ENCODE measurements around the gene DLG4.

Gene DLG4

GRCh38 chr17:7235693-7236665, 16.3 kb upstream of the DLG4 start:
- in situ Hi-C loops (cut with MboI; ENCODE audit: low pct_unique_long_range_greater_than_20kb, low sequenced_read_pairs) = no loop called here
- no peak for DNase-seq

DNA sequence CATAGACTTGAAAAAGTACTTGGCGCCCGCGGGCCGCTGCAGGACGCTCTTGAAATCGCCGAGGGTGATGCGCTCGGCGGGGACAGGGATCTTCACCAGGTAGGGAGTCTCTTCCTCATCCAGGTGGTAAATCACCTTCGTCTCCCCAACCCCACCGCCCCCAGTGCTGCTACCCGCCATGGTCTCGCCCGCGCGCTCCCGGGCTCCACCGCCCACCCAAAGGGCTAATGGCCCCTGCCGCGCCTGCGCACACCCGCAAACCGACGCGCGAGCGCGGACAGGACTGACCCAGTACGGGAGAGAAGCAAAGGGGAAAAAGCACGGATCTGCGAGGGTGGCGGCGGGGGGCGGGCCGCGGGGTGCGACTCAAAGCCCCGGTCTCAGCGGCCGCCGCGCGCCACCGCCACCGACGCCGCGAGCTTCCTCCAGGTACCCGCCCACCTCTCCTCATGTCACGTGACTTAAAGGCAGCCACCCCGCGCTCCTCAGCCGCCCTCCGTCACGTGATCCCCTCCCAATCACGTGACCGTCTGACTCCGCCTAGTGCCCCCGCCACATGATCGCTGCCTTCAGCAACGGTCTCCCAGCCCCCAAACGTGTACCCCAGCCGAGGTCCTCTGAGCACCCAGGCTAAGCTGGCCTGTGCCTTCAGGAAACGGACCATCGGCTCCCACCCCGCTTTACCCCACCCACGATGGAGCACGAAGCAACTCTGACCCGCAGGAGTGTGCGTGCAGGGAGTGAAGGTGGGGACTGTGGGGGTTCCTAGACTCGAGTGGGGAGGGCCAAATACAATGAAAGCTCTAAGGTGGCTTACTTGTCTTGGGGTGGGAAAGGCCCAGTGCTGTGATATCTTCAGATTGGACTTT, 14.7 kb upstream of the DLG4 start, which contains the start of gene DVL2:
DVL2 (minus strand) TSS at position 435 of the 869 bp plus-strand sequence; CDS start at position 180, 255 bp downstream.
- in situ Hi-C loops (cut with MboI; ENCODE audit: low pct_unique_long_range_greater_than_20kb, low sequenced_read_pairs) = no loop called here
- DNase-seq = peak; percentile 97

GRCh38 chr17:7233701-7234082, 14.1 kb upstream of the DLG4 start:
- in situ Hi-C loops (cut with MboI; ENCODE audit: low pct_unique_long_range_greater_than_20kb, low sequenced_read_pairs) = no loop called here
- DNase-seq = no peak

GRCh38 chr17:7232114-7232513, 12.5 kb upstream of the DLG4 start:
- in situ Hi-C loops (cut with MboI; ENCODE audit: low pct_unique_long_range_greater_than_20kb, low sequenced_read_pairs) = no loop called here
- DNase-seq = no peak

- no peak for DNase-seq
- in situ Hi-C loops (cut with MboI; ENCODE audit: low pct_unique_long_range_greater_than_20kb, low sequenced_read_pairs) = no loop called here
Observed at GRCh38 chr17:7229504-7229903, 9.9 kb upstream of the DLG4 start.

DNA sequence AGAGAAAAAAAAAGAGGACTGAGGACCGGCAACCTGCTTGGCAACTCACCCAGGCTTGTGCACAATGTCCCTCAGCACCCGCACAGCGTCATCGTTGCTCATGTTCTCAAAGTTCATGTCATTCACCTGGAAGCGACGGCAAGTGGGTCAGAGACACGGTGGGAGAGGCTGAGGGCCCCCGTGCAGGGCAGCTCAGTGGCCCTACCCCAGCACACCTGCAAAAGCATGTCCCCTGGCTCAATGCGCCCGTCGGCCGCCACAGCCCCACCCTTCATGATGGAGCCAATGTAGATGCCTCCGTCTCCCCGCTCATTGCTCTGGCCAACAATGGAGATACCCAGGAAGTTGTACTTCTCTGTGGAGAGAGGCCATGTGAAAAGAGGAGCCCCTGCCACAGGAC, 9.3 kb upstream of the DLG4 start:
- no peak for DNase-seq
- in situ Hi-C loops (cut with MboI; ENCODE audit: low pct_unique_long_range_greater_than_20kb, low sequenced_read_pairs) = no loop called here

- no peak for DNase-seq
- in situ Hi-C loops (cut with MboI; ENCODE audit: low pct_unique_long_range_greater_than_20kb, low sequenced_read_pairs) = no loop called here
Observed at GRCh38 chr17:7226721-7227710, 7.4 kb upstream of the DLG4 start.

DNA sequence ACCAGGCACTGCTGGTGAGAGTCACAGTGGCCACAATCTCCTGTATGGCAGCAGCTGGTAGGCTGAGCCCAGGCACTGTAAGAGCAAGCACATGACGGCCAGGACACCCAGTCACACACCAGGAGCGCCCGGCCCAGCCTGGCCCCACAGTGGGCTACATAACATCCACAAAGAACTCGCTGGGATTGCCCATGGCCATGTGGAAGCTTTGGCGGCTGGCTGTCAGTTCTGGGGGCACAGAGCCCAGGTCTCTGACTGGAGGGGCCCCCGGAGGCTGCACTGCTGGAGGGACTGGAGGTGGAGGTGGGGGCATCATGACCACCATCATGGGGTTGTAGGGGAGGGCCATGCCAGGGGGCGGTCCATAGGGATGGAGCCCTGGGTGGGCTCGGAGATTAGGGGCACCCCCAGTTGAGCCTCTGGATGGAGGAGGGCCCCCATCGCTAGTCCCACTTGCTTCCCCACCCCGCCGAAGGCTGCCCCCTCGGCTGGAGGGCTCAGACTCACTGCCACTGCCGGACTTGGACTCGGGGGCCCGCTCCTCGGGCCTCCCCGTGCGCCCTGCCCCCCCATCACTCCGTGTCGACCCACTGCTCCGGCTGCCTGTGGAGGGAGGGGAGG, 6.2 kb upstream of the DLG4 start:
- DNase-seq = no peak
- in situ Hi-C loops (cut with MboI; ENCODE audit: low pct_unique_long_range_greater_than_20kb, low sequenced_read_pairs) = no loop called here

- no peak for DNase-seq
- in situ Hi-C loops (cut with MboI; ENCODE audit: low pct_unique_long_range_greater_than_20kb, low sequenced_read_pairs) = no loop called here
Observed at GRCh38 chr17:7224661-7225111, 5.0 kb upstream of the DLG4 start.

- no peak for DNase-seq
- in situ Hi-C loops (cut with MboI; ENCODE audit: low pct_unique_long_range_greater_than_20kb, low sequenced_read_pairs) = no loop called here
Observed at GRCh38 chr17:7224110-7224509, 4.5 kb upstream of the DLG4 start.

GRCh38 chr17:7223375-7223774, 3.7 kb upstream of the DLG4 start:
- DNase-seq = no peak
- in situ Hi-C loops (cut with MboI; ENCODE audit: low pct_unique_long_range_greater_than_20kb, low sequenced_read_pairs) = no loop called here

DNA sequence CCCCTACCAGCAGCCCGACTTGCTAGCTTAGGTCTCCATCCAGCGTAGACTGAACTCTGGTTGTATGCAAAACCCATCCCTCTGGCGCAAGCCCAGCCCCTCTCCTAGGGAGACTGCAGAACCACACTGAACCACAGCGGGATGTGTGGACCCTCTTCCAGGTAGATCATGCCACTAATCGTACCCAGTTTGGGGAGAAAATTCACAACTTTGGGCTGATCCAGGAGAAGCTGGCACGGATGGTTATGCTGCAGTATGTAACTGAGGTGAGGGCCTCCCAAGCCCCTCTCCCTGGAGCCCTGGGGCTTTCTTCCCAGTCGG, 3.3 kb upstream of the DLG4 start:
- in situ Hi-C loops (cut with MboI; ENCODE audit: low pct_unique_long_range_greater_than_20kb, low sequenced_read_pairs) = no loop called here
- DNase-seq = no peak

GRCh38 chr17:7222093-7222971, 2.7 kb upstream of the DLG4 start:
- in situ Hi-C loops (cut with MboI; ENCODE audit: low pct_unique_long_range_greater_than_20kb, low sequenced_read_pairs) = no loop called here

GRCh38 chr17:7221278-7222092, 1.8 kb upstream of the DLG4 start:
- no peak for DNase-seq
- in situ Hi-C loops (cut with MboI; ENCODE audit: low pct_unique_long_range_greater_than_20kb, low sequenced_read_pairs) = no loop called here

More at GRCh38 chr17:7222093-7222971, 2.7 kb upstream of the DLG4 start:
- DNase-seq = no peak

DNA sequence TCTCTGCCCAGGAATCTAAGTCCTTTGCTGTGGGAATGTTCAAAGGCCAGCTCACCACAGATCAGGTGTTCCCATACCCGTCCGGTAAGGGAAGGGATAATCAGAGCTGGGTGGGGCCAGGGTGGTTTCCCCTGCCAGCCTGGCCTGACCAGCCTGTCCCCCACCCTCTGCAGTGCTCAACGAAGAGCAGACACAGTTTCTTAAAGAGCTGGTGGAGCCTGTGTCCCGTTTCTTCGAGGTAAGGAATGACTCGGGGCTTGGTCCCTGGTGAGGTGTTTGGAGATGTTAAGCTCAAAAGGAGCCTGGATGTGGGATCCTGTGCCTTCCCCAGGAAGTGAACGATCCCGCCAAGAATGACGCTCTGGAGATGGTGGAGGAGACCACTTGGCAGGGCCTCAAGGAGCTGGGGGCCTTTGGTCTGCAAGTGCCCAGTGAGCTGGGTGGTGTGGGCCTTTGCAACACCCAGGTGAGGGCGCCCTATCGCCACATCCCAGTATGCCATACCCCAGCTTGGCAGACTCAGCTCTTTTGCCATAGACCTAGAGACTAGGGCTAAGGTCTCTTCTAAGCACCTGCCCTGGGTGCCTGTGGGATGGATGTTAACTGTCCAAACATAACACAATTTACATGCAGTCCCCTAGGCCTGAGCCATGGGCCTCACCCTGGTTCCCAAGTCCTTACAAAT, 1.1 kb upstream of the DLG4 start:
- in situ Hi-C loops (cut with MboI; ENCODE audit: low pct_unique_long_range_greater_than_20kb, low sequenced_read_pairs) = no loop called here
- peak; percentile 81 for DNase-seq

GRCh38 chr17:7219229-7219811, 316 bp downstream of the DLG4 start:
- in situ Hi-C loops (cut with MboI; ENCODE audit: low pct_unique_long_range_greater_than_20kb, low sequenced_read_pairs) = no loop called here
- DNase-seq = no peak

All from KBM-7 (cell line).